Ovary (tissue), 9 donors: Measurements from ENCODE around the gene MRPL44. TPM values are rescaled to one million over a fixed set of nuclear protein-coding genes. Genes with fewer than 3 reads are reported as not detected.
"Not testable (repeated sequence)": the region's sequence is repeated elsewhere in the genome, so short reads cannot be mapped to it uniquely, and the experiment has no call there.

ENCODE experiments used
- DNase-seq, 5 donors: peaks; one replicate each; pipeline ENCODE4 v3.0.0-alpha.2; 2019 to 2020
- H3K27ac ChIP-seq, 2 donors: fragments of 200-600 bp; one replicate each; pipeline versions ENCODE4 v1.5.1 to v1.8.0; 2019 to 2022
- H3K27me3 ChIP-seq: fragments of 200-600 bp; one replicate; pipeline ENCODE4 v1.8.0; 2022
- H3K36me3 ChIP-seq: fragments of 200-600 bp; sonication (generic); one replicate; pipeline ENCODE4 v1.5.1; 2019
- H3K4me1 ChIP-seq: one replicate; pipeline ENCODE4 v1.8.1; 2013; ENCODE audit warnings: mild to moderate bottlenecking, moderate library complexity; ENCODE audit not compliant: insufficient read depth
- H3K4me3 ChIP-seq: fragments of 200-600 bp; sonication (generic); one replicate; pipeline ENCODE4 v1.5.1; 2017
- H3K9me3 ChIP-seq, 2 donors: fragments of 200-600 bp in 1 of 2; sonication (generic) in 1 of 2; one replicate each; pipeline versions ENCODE4 v1.5.1 to v1.8.1; 2013 to 2019; ENCODE audit warnings: mild to moderate bottlenecking in 1 of 2, moderate library complexity in 1 of 2
- EP300 ChIP-seq: sonication (generic); formaldehyde crosslinking; IDR thresholded peaks from one replicate; pipeline ENCODE4 v1.6.1; 2017; ENCODE audit warnings: antibody characterized with exemption
- POLR2A ChIP-seq: fragments of 450-650 bp; IDR thresholded peaks from one replicate; pipeline ENCODE4 v1.6.1; 2017; ENCODE audit warnings: antibody characterized with exemption, mild to moderate bottlenecking, moderate library complexity
- WGBS, 3 donors: extraction: QIAGEN DNeasy Blood & Tissue Kit in 1 of 3; methylation state at CpG; one replicate each; pipeline versions ENCODE4 v1.1.5 to v1.1.7; 2013 to 2017; 5-methylcytosine and 5-hydroxymethylcytosine counted together
- intact Hi-C, 4 donors: fragments of 100-400 bp; cut with DNase I; formaldehyde crosslinking; loops; one replicate each; pipeline versions ENCODE4 v1.11.0 to v1.15.1; 2022 to 2023
- polyA plus RNA-seq, 2 donors: library from polyadenylated mRNA; stranded (reverse); fragments of 200-250 nt in 1 of 2; fragments of 350-450 nt in 1 of 2; fragmentation: Illumina TruSeq in 1 of 2; extraction: RNeasy Lipid Tissue Mini Kit (QIAGEN cat#74804) in 1 of 2; gene quantifications; one replicate each; pipeline ENCODE4 v1.2.3, GENCODE V29; 2013 to 2014
- total RNA-seq, 7 donors: library from RNA; depleted of rRNA in 2 of 7; stranded (reverse); fragments of >200 nt in 2 of 7; fragmentation: NEBNext Ultra II Directional in 3 of 7; extraction: Animal tissue kit (Norgen Biotek cat#: 25700) in 3 of 7; gene quantifications; one replicate each; pipeline versions ENCODE4 v1.1.0 to v1.2.4, GENCODE V29; 2016 to 2023
- TF ChIP-seq, protein P1 (sequence below), 3 donors: fragments of 450-650 bp in 2 of 3; fragments of 200-600 bp in 1 of 3; IDR thresholded peaks; one replicate each; pipeline versions ENCODE4 v1.5.1 to v1.8.0; 2016 to 2022; ENCODE audit warnings: antibody characterized with exemption in 3 of 3, mild to moderate bottlenecking in 1 of 3
- donor health status: DM: no; HTN: no; CAD: no; lungs with moderate emphysema.
- donor health status: DM: no; HTN: no; CAD: no.
- donor health status: Bipolar disorder and iron deficiency.
- donor health status: DM: yes; HTN: yes; CAD: no.
- donor health status: DM: no; HTN: no; CAD: no.
- donor health status: DM: yes; HTN: yes; CAD: no.

Gene MRPL44
- total and polyA plus RNA-seq, 9 donors, result 12.6 to 28.3 (median 17.5) TPM

DNA sequence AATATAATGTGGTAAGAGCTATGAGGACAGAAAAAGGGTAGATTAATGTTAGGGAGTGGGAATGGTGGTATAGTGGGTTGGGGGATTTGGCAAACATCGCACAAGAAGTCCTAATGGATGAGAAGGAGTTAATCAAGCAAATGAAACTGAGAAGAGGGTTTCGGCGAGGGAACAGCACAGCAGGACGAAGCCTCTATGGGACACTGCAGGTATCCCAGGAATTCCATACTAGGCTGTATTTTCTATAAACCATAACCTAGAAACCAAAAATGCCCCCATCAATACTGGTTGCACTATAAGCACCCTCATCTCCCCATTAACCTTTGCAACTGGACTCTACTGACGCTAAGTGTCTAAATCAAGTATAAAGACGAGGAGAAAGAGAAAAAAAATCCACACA is 22.4 kb upstream of the MRPL44 start:
- Histone ChIP-seq H3K27me3 (no peaks in the 10 kb centered on the region), H3K9me3 (no peaks in the 10 kb centered on the region), H3K36me3 (no peaks in the 10 kb centered on the region), H3K4me1 (peaks cover 27% of the 10 kb centered on the region), H3K4me3 (no peak overlapping the region), H3K27ac (no peak overlapping the region)
- WGBS, 3 donors, result 64 to 70% (median 66%) methylated on average over 6 of the region's 6 CpGs
- no peak for DNase-seq
- intact Hi-C loops, result no loop called here
- TF ChIP-seq POLR2A, result no peak
- TF ChIP-seq EP300, result no peak
- TF ChIP-seq, protein P1, sequence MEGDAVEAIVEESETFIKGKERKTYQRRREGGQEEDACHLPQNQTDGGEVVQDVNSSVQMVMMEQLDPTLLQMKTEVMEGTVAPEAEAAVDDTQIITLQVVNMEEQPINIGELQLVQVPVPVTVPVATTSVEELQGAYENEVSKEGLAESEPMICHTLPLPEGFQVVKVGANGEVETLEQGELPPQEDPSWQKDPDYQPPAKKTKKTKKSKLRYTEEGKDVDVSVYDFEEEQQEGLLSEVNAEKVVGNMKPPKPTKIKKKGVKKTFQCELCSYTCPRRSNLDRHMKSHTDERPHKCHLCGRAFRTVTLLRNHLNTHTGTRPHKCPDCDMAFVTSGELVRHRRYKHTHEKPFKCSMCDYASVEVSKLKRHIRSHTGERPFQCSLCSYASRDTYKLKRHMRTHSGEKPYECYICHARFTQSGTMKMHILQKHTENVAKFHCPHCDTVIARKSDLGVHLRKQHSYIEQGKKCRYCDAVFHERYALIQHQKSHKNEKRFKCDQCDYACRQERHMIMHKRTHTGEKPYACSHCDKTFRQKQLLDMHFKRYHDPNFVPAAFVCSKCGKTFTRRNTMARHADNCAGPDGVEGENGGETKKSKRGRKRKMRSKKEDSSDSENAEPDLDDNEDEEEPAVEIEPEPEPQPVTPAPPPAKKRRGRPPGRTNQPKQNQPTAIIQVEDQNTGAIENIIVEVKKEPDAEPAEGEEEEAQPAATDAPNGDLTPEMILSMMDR (IDR thresholded peaks at IDR 0.05), result no peak

DNA sequence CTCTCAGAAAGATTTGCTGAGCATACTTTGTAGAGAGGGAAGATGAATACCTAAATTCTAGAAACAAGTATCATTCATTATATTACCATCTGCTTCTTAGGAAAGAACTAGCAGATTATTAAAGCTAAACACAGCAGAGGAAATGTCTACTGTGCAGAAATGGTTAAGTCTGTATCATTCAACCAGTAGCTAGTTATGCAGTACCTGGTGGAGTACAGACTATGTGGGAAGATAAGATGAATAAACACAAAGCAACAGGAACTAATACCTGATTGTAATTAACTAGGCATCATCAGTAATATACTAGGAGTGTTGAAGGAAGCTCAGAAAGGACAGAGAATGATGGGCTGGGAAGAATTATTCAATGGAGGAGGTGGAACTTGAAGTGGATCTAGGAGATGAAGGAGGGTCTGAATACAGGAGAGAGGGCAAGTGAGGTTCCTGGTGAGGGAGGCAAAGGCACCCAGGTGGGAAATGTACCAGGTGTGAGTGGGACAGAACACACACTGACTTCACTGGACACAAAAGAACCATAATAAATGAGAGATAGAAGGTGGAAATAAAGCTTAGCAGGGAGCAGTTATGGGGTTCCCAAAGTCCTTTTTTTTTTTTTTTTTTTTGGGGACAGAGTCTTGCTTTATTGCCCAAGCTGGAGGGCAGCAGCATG is 21.7 kb upstream of the MRPL44 start:
- H3K36me3 ChIP-seq, result no peaks in the 10 kb centered on the region

DNA sequence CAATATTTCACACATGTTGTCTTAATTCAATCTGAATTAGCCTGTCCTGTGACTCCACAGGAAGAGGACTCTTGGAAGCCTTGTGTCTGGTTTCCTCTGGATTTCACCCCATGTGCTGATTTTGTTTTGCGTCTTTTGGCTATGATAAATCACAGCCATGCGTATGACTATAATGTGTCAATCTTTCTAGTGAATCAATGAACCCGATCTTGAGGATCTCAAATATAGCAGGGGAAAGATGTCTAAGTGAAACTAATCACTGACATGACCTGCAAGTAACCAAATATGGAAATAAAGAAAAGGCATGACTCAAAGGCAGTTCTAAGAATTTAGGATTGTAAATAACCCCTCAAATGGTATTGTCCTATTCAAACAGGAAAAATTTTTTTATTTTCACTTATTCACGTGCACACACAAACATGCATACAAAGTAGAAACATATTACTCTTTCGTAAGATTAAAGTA is 20.4 kb upstream of the MRPL44 start:
- H3K27ac ChIP-seq, result no peak overlapping the region
- H3K4me1 ChIP-seq, result peaks cover 30% of the 10 kb centered on the region
- no peak for DNase-seq
- no peaks in the 10 kb centered on the region for H3K36me3 ChIP-seq
- H3K4me3 ChIP-seq, result no peak overlapping the region
- intact Hi-C loops, result no loop called here
- no peaks in the 10 kb centered on the region for H3K9me3 ChIP-seq
- 33 to 38% (median 36%) methylated on average over 5 of the region's 5 CpGs for WGBS, 3 donors
- no peaks in the 10 kb centered on the region for H3K27me3 ChIP-seq
- TF ChIP-seq POLR2A, result no peak
- TF ChIP-seq, protein P1 (IDR thresholded peaks at IDR 0.05), result no peak
- no peak for TF ChIP-seq EP300

More for the DNA sequence above, 21.7 kb upstream of the MRPL44 start:
- H3K4me3 ChIP-seq, result no peak overlapping the region
- no peak for DNase-seq
- intact Hi-C loops, result no loop called here
- peaks cover 24% of the 10 kb centered on the region for H3K4me1 ChIP-seq
- no peaks in the 10 kb centered on the region for H3K9me3 ChIP-seq
- TF ChIP-seq EP300 (no peak), POLR2A (no peak)
- TF ChIP-seq, protein P1 (IDR thresholded peaks at IDR 0.05), result no peak
- no peaks in the 10 kb centered on the region for H3K27me3 ChIP-seq
- H3K27ac ChIP-seq, result no peak overlapping the region

DNA sequence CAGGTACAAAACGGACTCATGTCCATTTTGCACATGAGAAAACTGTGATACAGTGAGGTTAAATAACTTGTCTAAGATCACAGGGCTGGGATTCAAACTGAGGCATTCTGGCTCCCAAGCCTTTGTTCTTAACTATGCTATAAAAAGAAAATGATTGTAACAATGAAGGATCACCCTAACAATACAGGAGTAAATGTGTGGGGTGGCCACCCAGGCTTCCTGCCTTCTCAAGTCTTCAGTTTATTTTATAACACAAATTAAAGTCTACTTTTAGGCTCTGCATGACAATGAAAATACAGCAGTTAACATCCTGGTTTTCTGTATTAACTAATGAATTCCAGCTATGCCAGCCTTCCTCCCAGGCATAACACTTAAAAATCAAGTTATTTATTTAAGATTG is 19.7 kb upstream of the MRPL44 start:
- Histone ChIP-seq H3K36me3 (no peaks in the 10 kb centered on the region), H3K9me3 (no peaks in the 10 kb centered on the region), H3K27me3 (no peaks in the 10 kb centered on the region), H3K4me3 (no peak overlapping the region), H3K27ac (no peak overlapping the region), H3K4me1 (peaks cover 32% of the 10 kb centered on the region)
- 0 to 2% (median 0%) methylated on average over 1 of the region's 1 CpG for WGBS, 3 donors
- intact Hi-C loops, result no loop called here
- DNase-seq, result no peak
- TF ChIP-seq POLR2A (no peak), EP300 (no peak)
- TF ChIP-seq, protein P1 (IDR thresholded peaks at IDR 0.05), result no peak

DNA sequence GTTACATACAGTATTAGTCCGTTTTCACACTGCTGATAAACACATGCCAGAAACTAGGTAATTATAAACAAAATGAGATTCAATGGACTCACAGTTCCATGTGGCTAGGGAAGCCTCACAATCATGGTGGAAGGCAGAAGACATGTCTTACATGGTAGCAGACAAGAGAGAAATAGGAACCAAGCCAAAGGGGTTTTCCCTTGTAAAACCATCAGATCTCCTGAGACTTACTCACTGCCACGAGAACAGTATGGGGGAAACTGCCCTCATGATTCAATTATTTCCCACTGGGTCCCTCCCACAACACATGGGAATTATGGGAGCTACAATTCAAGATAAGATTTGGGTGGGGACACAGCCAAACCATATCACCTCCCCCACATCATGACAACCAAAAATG is 17.8 kb upstream of the MRPL44 start:
- H3K4me3 ChIP-seq, H3K27ac ChIP-seq, DNase-seq, intact Hi-C loops, H3K9me3 ChIP-seq, H3K36me3 ChIP-seq, H3K27me3 ChIP-seq: not testable (repeated sequence)
- peaks cover 28% of the 10 kb centered on the region for H3K4me1 ChIP-seq
- WGBS, 3 donors, result 44 to 62% (median 53%) methylated on average over 2 of the region's 2 CpGs
